ENCODE measurements around the gene CXCR5. TPM values are rescaled to one million over a fixed set of nuclear protein-coding genes. Genes with fewer than 3 reads are reported as not detected.
A peak's percentile ranks its signal among the peaks of the same experiment; 100 is the strongest.

The CXCR5 gene, protein sequence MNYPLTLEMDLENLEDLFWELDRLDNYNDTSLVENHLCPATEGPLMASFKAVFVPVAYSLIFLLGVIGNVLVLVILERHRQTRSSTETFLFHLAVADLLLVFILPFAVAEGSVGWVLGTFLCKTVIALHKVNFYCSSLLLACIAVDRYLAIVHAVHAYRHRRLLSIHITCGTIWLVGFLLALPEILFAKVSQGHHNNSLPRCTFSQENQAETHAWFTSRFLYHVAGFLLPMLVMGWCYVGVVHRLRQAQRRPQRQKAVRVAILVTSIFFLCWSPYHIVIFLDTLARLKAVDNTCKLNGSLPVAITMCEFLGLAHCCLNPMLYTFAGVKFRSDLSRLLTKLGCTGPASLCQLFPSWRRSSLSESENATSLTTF
- polyA plus RNA-seq (2013, experiment 1 of 2): 0.80 TPM
- 0.70 TPM for polyA plus RNA-seq (2013, experiment 2 of 2)

- H2BK15ac ChIP-seq (replicated peaks; ENCODE audit: low read depth): no peak within 1 kb of the TSS
- no peak within 1 kb of the TSS for H4K8ac ChIP-seq (ENCODE audit: low read depth, low read length)
- H2BK120ac ChIP-seq (ENCODE audit: low read depth, low read length): no peak within 1 kb of the TSS
- no CpG with 5 or more reads among the region's 16 CpGs for WGBS (ENCODE audit: extremely low coverage, insufficient coverage, low lambda C conversion rate)
- H3K79me1 ChIP-seq (ENCODE audit: low read length): no peaks in the 10 kb centered on the region
- peak within 1 kb of the TSS; percentile 91 for H2AK5ac ChIP-seq (ENCODE audit: low read length)
- no peaks in the 10 kb centered on the region for H3K79me2 ChIP-seq (ENCODE audit: control insufficient read depth, insufficient read depth, low read length)
- no peaks in the 10 kb centered on the region for H3K27me3 ChIP-seq (ENCODE audit: insufficient read depth, low read length, poor library complexity)
- H3K36me3 ChIP-seq (ENCODE audit: control insufficient read depth, insufficient read depth, low read length): no peaks in the 10 kb centered on the region
- no peak within 1 kb of the TSS for H3K9ac ChIP-seq (ENCODE audit: low read length)
- H2BK5ac ChIP-seq (ENCODE audit: low read length): no peak within 1 kb of the TSS
- H3K4ac ChIP-seq (ENCODE audit: low read depth, low read length): no peak within 1 kb of the TSS
- peaks cover 28% of the 10 kb centered on the region for H3K4me1 ChIP-seq (ENCODE audit: control insufficient read depth, low read depth, low read length)
- no peak within 1 kb of the TSS for H3K4me3 ChIP-seq (ENCODE audit: low read length)
- no peak within 1 kb of the TSS for H3K4me2 ChIP-seq (ENCODE audit: low read length)
- H3K18ac ChIP-seq (ENCODE audit: low read length): no peak within 1 kb of the TSS
- DNase-seq: peak; percentile 80
- H3K56ac ChIP-seq (ENCODE audit: low read length): no peak within 1 kb of the TSS
- peak within 1 kb of the TSS; percentile 33 for H3K27ac ChIP-seq (ENCODE audit: low read depth, low read length)
- no peak within 1 kb of the TSS for H3K23ac ChIP-seq (ENCODE audit: low read length)
- H4K5ac ChIP-seq (ENCODE audit: low read length): no peak within 1 kb of the TSS
Measured at GRCh38 chr11:118883368-118884071, at the start of gene CXCR5. Gene CXCR5, plus strand, starts transcription at chr11:118883892. Its CDS starts 50 bp downstream, at chr11:118883942.

DNA sequence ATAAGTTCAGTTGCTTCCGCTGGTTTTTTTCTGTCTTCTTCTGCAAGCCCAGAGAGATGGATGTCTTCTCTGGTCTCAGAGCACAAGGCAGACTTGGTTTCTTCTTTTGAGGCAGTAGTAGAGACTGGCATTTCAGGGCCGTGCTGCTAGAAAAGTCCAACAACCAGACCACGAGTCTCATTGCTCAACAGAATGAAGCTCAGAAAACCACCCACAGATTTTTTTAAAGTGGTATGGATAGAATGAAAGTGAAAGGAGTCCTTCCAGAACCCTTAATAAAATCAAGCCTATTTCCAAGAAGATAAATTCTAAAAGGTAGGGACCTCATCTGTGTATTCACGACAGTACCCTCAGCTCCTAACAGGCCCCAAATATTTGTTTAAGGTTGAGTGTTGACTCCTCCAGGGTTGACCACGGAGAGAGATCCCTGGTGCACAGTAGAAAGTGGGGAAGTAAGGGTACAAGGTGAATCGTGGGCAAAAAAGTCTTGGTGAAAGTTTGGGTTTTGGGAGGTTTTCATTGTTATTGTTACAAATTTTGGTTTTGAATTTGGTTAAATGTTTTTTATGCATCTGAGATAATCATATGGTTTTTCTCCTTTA, 49.2 kb upstream of the CXCR5 start:
- H3K23ac ChIP-seq (ENCODE audit: low read length): no peak overlapping the region
- no peak overlapping the region for H4K5ac ChIP-seq (ENCODE audit: low read length)
- H3K56ac ChIP-seq (ENCODE audit: low read length): no peak overlapping the region
- H2AK5ac ChIP-seq (ENCODE audit: low read length): no peak overlapping the region
- no peak overlapping the region for H3K4me3 ChIP-seq (ENCODE audit: low read length)
- H3K4me1 ChIP-seq (ENCODE audit: control insufficient read depth, low read depth, low read length): no peaks in the 10 kb centered on the region
- DNase-seq: no peak
- H3K27me3 ChIP-seq (ENCODE audit: insufficient read depth, low read length, poor library complexity): no peaks in the 10 kb centered on the region
- no peak overlapping the region for H3K27ac ChIP-seq (ENCODE audit: low read depth, low read length)
- no peak overlapping the region for H2BK15ac ChIP-seq (replicated peaks; ENCODE audit: low read depth)
- no peak overlapping the region for H2BK120ac ChIP-seq (ENCODE audit: low read depth, low read length)
- H3K4ac ChIP-seq (ENCODE audit: low read depth, low read length): no peak overlapping the region
- no peak overlapping the region for H4K8ac ChIP-seq (ENCODE audit: low read depth, low read length)
- no peak overlapping the region for H3K9ac ChIP-seq (ENCODE audit: low read length)
- H2BK5ac ChIP-seq (ENCODE audit: low read length): no peak overlapping the region
- no peaks in the 10 kb centered on the region for H3K79me1 ChIP-seq (ENCODE audit: low read length)
- H3K4me2 ChIP-seq (ENCODE audit: low read length): no peak overlapping the region
- no CpG with 5 or more reads among the region's 6 CpGs for WGBS (ENCODE audit: extremely low coverage, insufficient coverage, low lambda C conversion rate)
- no peak overlapping the region for H3K18ac ChIP-seq (ENCODE audit: low read length)
- H3K36me3 ChIP-seq (ENCODE audit: control insufficient read depth, insufficient read depth, low read length): no peaks in the 10 kb centered on the region
- no peaks in the 10 kb centered on the region for H3K79me2 ChIP-seq (ENCODE audit: control insufficient read depth, insufficient read depth, low read length)

DNA sequence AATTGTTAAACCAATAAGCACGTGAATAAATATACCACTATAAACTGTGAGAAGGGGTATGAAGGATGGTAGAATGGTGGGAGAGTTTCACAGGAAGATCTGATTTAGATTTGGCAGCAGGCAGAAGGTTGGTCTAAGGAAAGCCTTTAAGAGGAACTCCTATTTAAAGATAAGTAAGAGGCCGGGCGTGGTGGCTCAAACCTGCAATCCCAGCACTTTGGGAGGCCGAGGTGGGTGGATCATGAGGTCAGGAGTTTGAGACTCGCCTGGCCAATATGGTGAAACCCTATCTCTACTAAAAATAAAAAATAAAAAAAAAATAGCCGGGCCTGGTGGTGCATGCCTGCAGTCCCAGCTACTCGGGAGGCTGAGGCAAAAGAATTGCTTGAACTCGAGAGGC, 45.8 kb upstream of the CXCR5 start:
- Histone ChIP-seq H2BK5ac (ENCODE audit: low read length) (no peak overlapping the region), H3K23ac (ENCODE audit: low read length) (no peak overlapping the region), H3K79me1 (ENCODE audit: low read length) (no peaks in the 10 kb centered on the region), H3K4me3 (ENCODE audit: low read length) (no peak overlapping the region), H3K4ac (ENCODE audit: low read depth, low read length) (no peak overlapping the region), H3K4me1 (ENCODE audit: control insufficient read depth, low read depth, low read length) (no peaks in the 10 kb centered on the region), H4K8ac (ENCODE audit: low read depth, low read length) (no peak overlapping the region), H3K27me3 (ENCODE audit: insufficient read depth, low read length, poor library complexity) (no peaks in the 10 kb centered on the region), H4K5ac (ENCODE audit: low read length) (no peak overlapping the region), H3K36me3 (ENCODE audit: control insufficient read depth, insufficient read depth, low read length) (no peaks in the 10 kb centered on the region), H3K9ac (ENCODE audit: low read length) (no peak overlapping the region), H3K4me2 (ENCODE audit: low read length) (no peak overlapping the region), H2AK5ac (ENCODE audit: low read length) (no peak overlapping the region), H3K79me2 (ENCODE audit: control insufficient read depth, insufficient read depth, low read length) (no peaks in the 10 kb centered on the region), H3K27ac (ENCODE audit: low read depth, low read length) (no peak overlapping the region), H2BK120ac (ENCODE audit: low read depth, low read length) (no peak overlapping the region), H2BK15ac (replicated peaks; ENCODE audit: low read depth) (no peak overlapping the region), H3K56ac (ENCODE audit: low read length) (no peak overlapping the region), H3K18ac (ENCODE audit: low read length) (no peak overlapping the region)
- DNase-seq: no peak
- whole genome bisulfite sequencing (ENCODE audit: extremely low coverage, insufficient coverage, low lambda C conversion rate): no CpG with 5 or more reads among the region's 8 CpGs

DNA sequence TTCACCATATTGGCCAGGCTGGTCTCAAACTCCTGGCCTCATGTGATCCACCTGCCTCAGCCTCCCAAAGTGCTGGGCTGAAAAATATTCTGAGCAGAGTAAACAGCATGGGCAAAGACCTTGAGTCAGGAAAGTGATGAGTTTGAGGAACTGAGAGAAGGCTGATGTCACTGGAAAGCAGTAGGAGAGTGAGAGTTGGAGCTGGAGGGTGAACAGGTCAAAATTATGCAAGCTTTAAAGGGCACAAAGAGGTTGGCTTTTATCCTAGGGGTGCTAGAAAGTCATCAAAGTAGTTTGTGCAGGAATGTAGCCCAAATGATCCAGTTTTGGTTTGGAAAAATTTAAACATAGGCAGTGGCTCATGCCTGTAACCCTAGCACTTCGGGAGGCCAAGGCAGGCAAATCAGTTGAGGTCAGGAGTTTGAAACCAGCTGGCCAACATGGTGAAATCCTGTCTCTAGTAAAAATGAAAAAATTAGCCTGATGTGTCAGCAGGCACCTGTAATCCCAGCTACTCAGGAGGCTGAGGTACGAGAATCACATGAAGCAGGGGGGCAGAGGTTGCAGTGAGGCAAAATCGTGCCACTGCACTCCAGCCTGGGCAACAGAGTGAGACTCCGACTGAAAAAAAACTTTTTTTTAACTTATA, 44.7 kb upstream of the CXCR5 start:
- Histone ChIP-seq H3K56ac (ENCODE audit: low read length) (no peak overlapping the region), H3K9ac (ENCODE audit: low read length) (no peak overlapping the region), H4K5ac (ENCODE audit: low read length) (no peak overlapping the region), H2BK15ac (replicated peaks; ENCODE audit: low read depth) (no peak overlapping the region), H3K27me3 (ENCODE audit: insufficient read depth, low read length, poor library complexity) (no peaks in the 10 kb centered on the region), H3K36me3 (ENCODE audit: control insufficient read depth, insufficient read depth, low read length) (no peaks in the 10 kb centered on the region), H3K18ac (ENCODE audit: low read length) (no peak overlapping the region), H3K4me3 (ENCODE audit: low read length) (no peak overlapping the region), H3K79me2 (ENCODE audit: control insufficient read depth, insufficient read depth, low read length) (no peaks in the 10 kb centered on the region), H2AK5ac (ENCODE audit: low read length) (no peak overlapping the region), H3K4ac (ENCODE audit: low read depth, low read length) (no peak overlapping the region), H2BK5ac (ENCODE audit: low read length) (no peak overlapping the region), H3K27ac (ENCODE audit: low read depth, low read length) (no peak overlapping the region), H2BK120ac (ENCODE audit: low read depth, low read length) (no peak overlapping the region), H3K4me1 (ENCODE audit: control insufficient read depth, low read depth, low read length) (no peaks in the 10 kb centered on the region), H3K79me1 (ENCODE audit: low read length) (no peaks in the 10 kb centered on the region), H4K8ac (ENCODE audit: low read depth, low read length) (no peak overlapping the region), H3K23ac (ENCODE audit: low read length) (no peak overlapping the region), H3K4me2 (ENCODE audit: low read length) (no peak overlapping the region)
- no CpG with 5 or more reads among the region's 4 CpGs for WGBS (ENCODE audit: extremely low coverage, insufficient coverage, low lambda C conversion rate)
- no peak for DNase-seq

DNA sequence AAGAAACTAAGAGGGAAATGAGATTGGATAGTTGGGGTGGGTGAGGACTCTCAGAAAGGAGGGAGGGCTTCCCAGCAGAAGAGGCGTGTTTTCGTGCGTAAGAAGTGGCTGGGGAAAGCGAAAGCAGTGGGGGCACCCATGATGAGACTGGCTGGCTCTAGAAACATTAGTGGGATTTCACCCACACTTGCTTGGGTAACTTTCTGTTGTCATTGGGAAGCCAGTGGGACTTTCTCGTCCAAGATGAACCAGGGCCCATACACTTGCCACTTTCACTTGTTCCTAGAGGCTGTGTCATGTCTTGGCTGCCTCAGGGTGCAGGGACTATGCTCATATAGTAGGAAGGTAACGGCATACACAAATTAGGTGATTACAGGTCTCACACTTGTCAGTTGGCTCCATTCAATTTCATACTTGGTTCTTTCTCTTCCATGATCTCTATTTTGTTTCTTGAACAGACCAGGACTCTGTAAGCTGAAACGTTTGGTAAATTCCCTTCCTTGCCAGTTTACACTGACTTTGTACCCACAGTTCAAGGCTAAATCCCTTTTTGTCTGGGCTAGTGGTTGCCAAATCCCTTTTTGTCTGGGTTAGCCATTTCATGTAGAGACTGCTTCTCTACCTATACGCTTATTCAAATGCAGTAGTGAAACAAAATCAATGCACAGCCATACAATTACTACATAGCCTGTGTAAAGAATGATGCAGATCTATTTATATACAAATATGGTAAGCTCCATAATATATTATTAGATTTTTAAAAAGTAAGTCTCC, 42.0 kb upstream of the CXCR5 start:
- no peak overlapping the region for H3K9ac ChIP-seq (ENCODE audit: low read length)
- no peak overlapping the region for H3K27ac ChIP-seq (ENCODE audit: low read depth, low read length)
- H4K5ac ChIP-seq (ENCODE audit: low read length): no peak overlapping the region
- H2BK120ac ChIP-seq (ENCODE audit: low read depth, low read length): no peak overlapping the region
- H3K27me3 ChIP-seq (ENCODE audit: insufficient read depth, low read length, poor library complexity): no peaks in the 10 kb centered on the region
- H3K4me1 ChIP-seq (ENCODE audit: control insufficient read depth, low read depth, low read length): no peaks in the 10 kb centered on the region
- no peak overlapping the region for H3K4me3 ChIP-seq (ENCODE audit: low read length)
- no peak for DNase-seq
- no peak overlapping the region for H2BK15ac ChIP-seq (replicated peaks; ENCODE audit: low read depth)
- H3K18ac ChIP-seq (ENCODE audit: low read length): no peak overlapping the region
- no peak overlapping the region for H2AK5ac ChIP-seq (ENCODE audit: low read length)
- H4K8ac ChIP-seq (ENCODE audit: low read depth, low read length): no peak overlapping the region
- H3K79me1 ChIP-seq (ENCODE audit: low read length): no peaks in the 10 kb centered on the region
- no peaks in the 10 kb centered on the region for H3K79me2 ChIP-seq (ENCODE audit: control insufficient read depth, insufficient read depth, low read length)
- H2BK5ac ChIP-seq (ENCODE audit: low read length): no peak overlapping the region
- no peaks in the 10 kb centered on the region for H3K36me3 ChIP-seq (ENCODE audit: control insufficient read depth, insufficient read depth, low read length)
- no CpG with 5 or more reads among the region's 8 CpGs for WGBS (ENCODE audit: extremely low coverage, insufficient coverage, low lambda C conversion rate)
- no peak overlapping the region for H3K4me2 ChIP-seq (ENCODE audit: low read length)
- no peak overlapping the region for H3K56ac ChIP-seq (ENCODE audit: low read length)
- no peak overlapping the region for H3K4ac ChIP-seq (ENCODE audit: low read depth, low read length)
- no peak overlapping the region for H3K23ac ChIP-seq (ENCODE audit: low read length)

Measured in mesendoderm (in vitro differentiated cells).